Measurements from ENCODE around the gene ZNF407. TPM values are rescaled to one million over a fixed set of nuclear protein-coding genes. Genes with fewer than 3 reads are reported as not detected.
A peak's percentile ranks its signal among the peaks of the same experiment; 100 is the strongest.

Gene ZNF407
- total and polyA plus RNA-seq, 2 of the 13 experiments (the other 11 are each of a cell fraction or from before 2014, with no cell fraction given) = 2.3 to 8.7 TPM

DNA sequence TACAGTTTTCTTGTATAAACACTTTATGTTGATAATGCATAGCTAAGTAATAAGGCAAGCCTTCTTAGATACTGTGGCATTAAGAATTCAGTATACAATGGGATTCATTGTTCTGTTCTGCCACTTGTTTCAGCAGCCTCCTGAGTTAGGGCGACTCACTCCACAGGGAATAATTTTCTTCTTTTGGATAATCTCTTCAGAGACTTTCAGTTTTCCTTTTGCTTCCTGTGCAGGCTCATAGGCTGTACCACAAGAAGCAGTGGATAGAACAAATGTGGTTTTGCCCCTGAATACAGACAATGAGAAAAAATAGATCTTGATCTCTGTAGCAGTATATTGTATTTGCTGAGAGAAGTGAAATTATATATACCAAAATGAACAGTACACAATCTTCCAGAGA is 298.0 kb downstream of the ZNF407 start:
- H3K9me3 ChIP-seq (ENCODE audit: low read length) = no peaks in the 10 kb centered on the region
- ChIA-PET POLR2A (no interaction called here), CTCF (ENCODE audit: low intra/inter-chr PET ratio, low total read pairs) (interaction anchor here (1.3 kb wide), 1 partner anchor 68 kb away, joined by 3 read pairs; no protein-coding TSS in a partner anchor)
- no peaks in the 10 kb centered on the region for H3K27me3 ChIP-seq (ENCODE audit: control insufficient read depth in 1 of 2, insufficient read depth in 2 of 2, low read length in 2 of 2)
- H4K20me1 ChIP-seq (ENCODE audit: insufficient read depth, low read length) = no peaks in the 10 kb centered on the region
- no peak for FAIRE-seq
- in situ Hi-C loops (cut with HindIII; ENCODE audit: extremely low pct_ligation_motif_present, low pct_unique_long_range_greater_than_20kb) (no loop called here), intact Hi-C loops (cut with micrococcal nuclease; ENCODE audit: unreplicated experiment) (loop anchor here (1.0 to 2.0 kb wide), 2 partner anchors 239 to 349 kb away; no protein-coding TSS in a partner anchor)
- H3K36me3 ChIP-seq (replicated peaks in 1 of 2; ENCODE audit: control insufficient read depth in 1 of 2, insufficient read depth in 2 of 2, low read length in 2 of 2) = peaks cover 0 to 1% of the 10 kb centered on the region in 2 experiments; a peak in 1 of 5 replicates
- no peak overlapping the region for H2AFZ ChIP-seq (ENCODE audit: low read length)
- DNase-seq (ENCODE audit: low spot score) = peak; percentile 7
- no peak overlapping the region for H3K4me3 ChIP-seq (replicated peaks in 1 of 3; ENCODE audit: insufficient read depth in 1 of 3, low read depth in 2 of 3, low read length in 3 of 3)
- no peak for ATAC-seq
- no peak overlapping the region for H3K4me2 ChIP-seq (ENCODE audit: low read depth, low read length)
- H3K9ac ChIP-seq (ENCODE audit: insufficient read depth, low read depth, low read length) = no peak overlapping the region
- WGBS (ENCODE audit: low lambda C conversion rate) = 100% methylated on average over 1 of the region's 1 CpG
- no TSS peak for BruUV-seq (replicated peaks)
- no peaks in the 10 kb centered on the region for H3K79me2 ChIP-seq (ENCODE audit: insufficient read depth, low read length)
- 0 out of 2 replicates have a peak, but pooled peaks cover 5% of the 10 kb centered on the region for H3K4me1 ChIP-seq (ENCODE audit: insufficient read depth, low read length)
- no peak overlapping the region for H3K27ac ChIP-seq (ENCODE audit: extremely low read length, insufficient read depth, low read length)
- TF ChIP-seq, protein P1, sequence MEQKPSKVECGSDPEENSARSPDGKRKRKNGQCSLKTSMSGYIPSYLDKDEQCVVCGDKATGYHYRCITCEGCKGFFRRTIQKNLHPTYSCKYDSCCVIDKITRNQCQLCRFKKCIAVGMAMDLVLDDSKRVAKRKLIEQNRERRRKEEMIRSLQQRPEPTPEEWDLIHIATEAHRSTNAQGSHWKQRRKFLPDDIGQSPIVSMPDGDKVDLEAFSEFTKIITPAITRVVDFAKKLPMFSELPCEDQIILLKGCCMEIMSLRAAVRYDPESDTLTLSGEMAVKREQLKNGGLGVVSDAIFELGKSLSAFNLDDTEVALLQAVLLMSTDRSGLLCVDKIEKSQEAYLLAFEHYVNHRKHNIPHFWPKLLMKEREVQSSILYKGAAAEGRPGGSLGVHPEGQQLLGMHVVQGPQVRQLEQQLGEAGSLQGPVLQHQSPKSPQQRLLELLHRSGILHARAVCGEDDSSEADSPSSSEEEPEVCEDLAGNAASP (CRISPR knock-in tag; IDR thresholded peaks at IDR 0.05; ENCODE audit: borderline replicate concordance) = no peak
- TF ChIP-seq MEF2D (CRISPR knock-in tag; IDR thresholded peaks at IDR 0.05) = no peak
- TF ChIP-seq, protein P2, sequence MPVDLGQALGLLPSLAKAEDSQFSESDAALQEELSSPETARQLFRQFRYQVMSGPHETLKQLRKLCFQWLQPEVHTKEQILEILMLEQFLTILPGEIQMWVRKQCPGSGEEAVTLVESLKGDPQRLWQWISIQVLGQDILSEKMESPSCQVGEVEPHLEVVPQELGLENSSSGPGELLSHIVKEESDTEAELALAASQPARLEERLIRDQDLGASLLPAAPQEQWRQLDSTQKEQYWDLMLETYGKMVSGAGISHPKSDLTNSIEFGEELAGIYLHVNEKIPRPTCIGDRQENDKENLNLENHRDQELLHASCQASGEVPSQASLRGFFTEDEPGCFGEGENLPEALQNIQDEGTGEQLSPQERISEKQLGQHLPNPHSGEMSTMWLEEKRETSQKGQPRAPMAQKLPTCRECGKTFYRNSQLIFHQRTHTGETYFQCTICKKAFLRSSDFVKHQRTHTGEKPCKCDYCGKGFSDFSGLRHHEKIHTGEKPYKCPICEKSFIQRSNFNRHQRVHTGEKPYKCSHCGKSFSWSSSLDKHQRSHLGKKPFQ (CRISPR knock-in tag; IDR thresholded peaks at IDR 0.05; ENCODE audit: insufficient replicate concordance) = no peak
- no peak for TF ChIP-seq SOX5 (CRISPR knock-in tag; IDR thresholded peaks at IDR 0.05; ENCODE audit: borderline replicate concordance)
- no peak for TF ChIP-seq NR3C1 (CRISPR knock-in tag; IDR thresholded peaks at IDR 0.05)
- TF ChIP-seq, protein P3, sequence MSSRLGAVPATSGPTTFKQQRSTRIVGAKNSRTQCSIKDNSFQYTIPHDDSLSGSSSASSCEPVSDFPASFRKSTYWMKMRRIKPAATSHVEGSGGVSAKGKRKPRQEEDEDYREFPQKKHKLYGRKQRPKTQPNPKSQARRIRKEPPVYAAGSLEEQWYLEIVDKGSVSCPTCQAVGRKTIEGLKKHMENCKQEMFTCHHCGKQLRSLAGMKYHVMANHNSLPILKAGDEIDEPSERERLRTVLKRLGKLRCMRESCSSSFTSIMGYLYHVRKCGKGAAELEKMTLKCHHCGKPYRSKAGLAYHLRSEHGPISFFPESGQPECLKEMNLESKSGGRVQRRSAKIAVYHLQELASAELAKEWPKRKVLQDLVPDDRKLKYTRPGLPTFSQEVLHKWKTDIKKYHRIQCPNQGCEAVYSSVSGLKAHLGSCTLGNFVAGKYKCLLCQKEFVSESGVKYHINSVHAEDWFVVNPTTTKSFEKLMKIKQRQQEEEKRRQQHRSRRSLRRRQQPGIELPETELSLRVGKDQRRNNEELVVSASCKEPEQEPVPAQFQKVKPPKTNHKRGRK (CRISPR knock-in tag; IDR thresholded peaks at IDR 0.05) = no peak
- TF ChIP-seq, protein P4, sequence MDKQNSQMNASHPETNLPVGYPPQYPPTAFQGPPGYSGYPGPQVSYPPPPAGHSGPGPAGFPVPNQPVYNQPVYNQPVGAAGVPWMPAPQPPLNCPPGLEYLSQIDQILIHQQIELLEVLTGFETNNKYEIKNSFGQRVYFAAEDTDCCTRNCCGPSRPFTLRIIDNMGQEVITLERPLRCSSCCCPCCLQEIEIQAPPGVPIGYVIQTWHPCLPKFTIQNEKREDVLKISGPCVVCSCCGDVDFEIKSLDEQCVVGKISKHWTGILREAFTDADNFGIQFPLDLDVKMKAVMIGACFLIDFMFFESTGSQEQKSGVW (CRISPR knock-in tag; IDR thresholded peaks at IDR 0.05; ENCODE audit: borderline replicate concordance) = no peak
- no peak for TF ChIP-seq SRF (IDR thresholded peaks at IDR 0.05; ENCODE audit: low read depth, low read length)
- no peak for TF ChIP-seq MAZ (IDR thresholded peaks at IDR 0.05; ENCODE audit: borderline replicate concordance, low read depth, low read length)
- no peak for TF ChIP-seq MAZ (CRISPR knock-in tag; IDR thresholded peaks at IDR 0.05; ENCODE audit: low read depth)
- TF ChIP-seq, protein P5, sequence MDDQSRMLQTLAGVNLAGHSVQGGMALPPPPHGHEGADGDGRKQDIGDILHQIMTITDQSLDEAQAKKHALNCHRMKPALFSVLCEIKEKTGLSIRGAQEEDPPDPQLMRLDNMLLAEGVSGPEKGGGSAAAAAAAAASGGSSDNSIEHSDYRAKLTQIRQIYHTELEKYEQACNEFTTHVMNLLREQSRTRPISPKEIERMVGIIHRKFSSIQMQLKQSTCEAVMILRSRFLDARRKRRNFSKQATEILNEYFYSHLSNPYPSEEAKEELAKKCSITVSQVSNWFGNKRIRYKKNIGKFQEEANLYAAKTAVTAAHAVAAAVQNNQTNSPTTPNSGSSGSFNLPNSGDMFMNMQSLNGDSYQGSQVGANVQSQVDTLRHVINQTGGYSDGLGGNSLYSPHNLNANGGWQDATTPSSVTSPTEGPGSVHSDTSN (CRISPR knock-in tag; IDR thresholded peaks at IDR 0.05; ENCODE audit: borderline replicate concordance) = no peak
- TF ChIP-seq ZNF768 (CRISPR knock-in tag; IDR thresholded peaks at IDR 0.05) = no peak
- TF ChIP-seq ZNF781 (CRISPR knock-in tag; IDR thresholded peaks at IDR 0.05; ENCODE audit: borderline replicate concordance, not compliant biosample characterization) = no peak
- TF ChIP-seq, protein P6, sequence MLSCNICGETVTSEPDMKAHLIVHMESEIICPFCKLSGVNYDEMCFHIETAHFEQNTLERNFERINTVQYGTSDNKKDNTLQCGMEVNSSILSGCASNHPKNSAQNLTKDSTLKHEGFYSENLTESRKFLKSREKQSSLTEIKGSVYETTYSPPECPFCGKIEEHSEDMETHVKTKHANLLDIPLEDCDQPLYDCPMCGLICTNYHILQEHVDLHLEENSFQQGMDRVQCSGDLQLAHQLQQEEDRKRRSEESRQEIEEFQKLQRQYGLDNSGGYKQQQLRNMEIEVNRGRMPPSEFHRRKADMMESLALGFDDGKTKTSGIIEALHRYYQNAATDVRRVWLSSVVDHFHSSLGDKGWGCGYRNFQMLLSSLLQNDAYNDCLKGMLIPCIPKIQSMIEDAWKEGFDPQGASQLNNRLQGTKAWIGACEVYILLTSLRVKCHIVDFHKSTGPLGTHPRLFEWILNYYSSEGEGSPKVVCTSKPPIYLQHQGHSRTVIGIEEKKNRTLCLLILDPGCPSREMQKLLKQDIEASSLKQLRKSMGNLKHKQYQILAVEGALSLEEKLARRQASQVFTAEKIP (CRISPR knock-in tag; IDR thresholded peaks at IDR 0.05; ENCODE audit: borderline replicate concordance) = no peak
